Measurements from ENCODE around the gene HDAC9. TPM values are rescaled to one million over a fixed set of nuclear protein-coding genes. Genes with fewer than 3 reads are reported as not detected.
"Not testable (repeated sequence)": the region's sequence is repeated elsewhere in the genome, so short reads cannot be mapped to it uniquely, and the experiment has no call there.

The HDAC9 gene
- total RNA-seq, 2 experiments from 2014 or later, result 0.55 to 0.65 TPM

GRCh38 chr7:18974803-18975202 lies 479.3 kb downstream of the HDAC9 start:
- H3K4me1 Mint-ChIP-seq, result no peaks in the 10 kb centered on the region
- no peak overlapping the region for H3K27ac Mint-ChIP-seq
- no peak overlapping the region for H3K4me3 Mint-ChIP-seq
- ChIA-PET CTCF (no interaction called here), POLR2A (no interaction called here)
- peaks cover 13% of the 10 kb centered on the region for H3K9me3 Mint-ChIP-seq
- H3K36me3 Mint-ChIP-seq (ENCODE audit: low read depth), result no peaks in the 10 kb centered on the region
- H3K27me3 Mint-ChIP-seq, result no peaks in the 10 kb centered on the region
- DNase-seq, result no peak

- H3K4me3 Mint-ChIP-seq, result no peak overlapping the region
- DNase-seq, result no peak
- ChIA-PET CTCF (no interaction called here), POLR2A (no interaction called here)
- H3K9me3 Mint-ChIP-seq, result peaks cover 13% of the 10 kb centered on the region
- no peaks in the 10 kb centered on the region for H3K27me3 Mint-ChIP-seq
- no peak overlapping the region for H3K27ac Mint-ChIP-seq
- no peaks in the 10 kb centered on the region for H3K36me3 Mint-ChIP-seq (ENCODE audit: low read depth)
- no peaks in the 10 kb centered on the region for H3K4me1 Mint-ChIP-seq
Measured at GRCh38 chr7:18975276-18975675, 479.7 kb downstream of the HDAC9 start.

- H3K4me3 Mint-ChIP-seq, result no peak overlapping the region
- H3K27me3 Mint-ChIP-seq, result no peaks in the 10 kb centered on the region
- H3K9me3 Mint-ChIP-seq, result peaks cover 15% of the 10 kb centered on the region
- POLR2A ChIA-PET, result no interaction called here
- no peaks in the 10 kb centered on the region for H3K36me3 Mint-ChIP-seq (ENCODE audit: low read depth)
- no peaks in the 10 kb centered on the region for H3K4me1 Mint-ChIP-seq
- CTCF ChIA-PET, result no interaction called here
- no peak overlapping the region for H3K27ac Mint-ChIP-seq
- no peak for DNase-seq
Measured at GRCh38 chr7:18975689-18976280, 480.2 kb downstream of the HDAC9 start.

- Mint-ChIP-seq H3K4me3 (no peak overlapping the region), H3K9me3 (peaks cover 18% of the 10 kb centered on the region), H3K27me3 (no peaks in the 10 kb centered on the region), H3K36me3 (ENCODE audit: low read depth) (no peaks in the 10 kb centered on the region), H3K27ac (no peak overlapping the region), H3K4me1 (no peaks in the 10 kb centered on the region)
- DNase-seq, result no peak
- POLR2A ChIA-PET, result no interaction called here
- CTCF ChIA-PET, result no interaction called here
Measured at GRCh38 chr7:18976715-18977471, 481.3 kb downstream of the HDAC9 start.

GRCh38 chr7:18978108-18978495 lies 482.6 kb downstream of the HDAC9 start:
- CTCF ChIA-PET, result no interaction called here
- POLR2A ChIA-PET, result no interaction called here
- Mint-ChIP-seq H3K9me3 (peaks cover 20% of the 10 kb centered on the region), H3K27ac (no peak overlapping the region), H3K4me3 (no peak overlapping the region), H3K4me1 (no peaks in the 10 kb centered on the region), H3K27me3 (no peaks in the 10 kb centered on the region), H3K36me3 (ENCODE audit: low read depth) (no peaks in the 10 kb centered on the region)
- no peak for DNase-seq

GRCh38 chr7:18990700-18991099 lies 495.2 kb downstream of the HDAC9 start:
- POLR2A ChIA-PET; H3K9me3 Mint-ChIP-seq; H3K4me3 Mint-ChIP-seq; H3K27me3 Mint-ChIP-seq; H3K36me3 Mint-ChIP-seq (ENCODE audit: low read depth); H3K27ac Mint-ChIP-seq; CTCF ChIA-PET; DNase-seq; H3K4me1 Mint-ChIP-seq: not testable (repeated sequence)

- no peaks in the 10 kb centered on the region for H3K4me1 Mint-ChIP-seq
- POLR2A ChIA-PET, result no interaction called here
- no peak overlapping the region for H3K27ac Mint-ChIP-seq
- no peaks in the 10 kb centered on the region for H3K36me3 Mint-ChIP-seq (ENCODE audit: low read depth)
- H3K4me3 Mint-ChIP-seq, result no peak overlapping the region
- CTCF ChIA-PET, result no interaction called here
- DNase-seq, result no peak
- no peaks in the 10 kb centered on the region for H3K27me3 Mint-ChIP-seq
- H3K9me3 Mint-ChIP-seq, result peaks cover 3% of the 10 kb centered on the region
Measured at GRCh38 chr7:18993933-18994668, 498.6 kb downstream of the HDAC9 start.

- ChIA-PET POLR2A (no interaction called here), CTCF (no interaction called here)
- Mint-ChIP-seq H3K9me3 (peaks cover 3% of the 10 kb centered on the region), H3K4me3 (no peak overlapping the region), H3K27me3 (no peaks in the 10 kb centered on the region), H3K36me3 (ENCODE audit: low read depth) (no peaks in the 10 kb centered on the region), H3K4me1 (no peaks in the 10 kb centered on the region), H3K27ac (no peak overlapping the region)
- no peak for DNase-seq
Measured at GRCh38 chr7:18995270-18995671, 499.7 kb downstream of the HDAC9 start.

GRCh38 chr7:18995811-18996426 lies 500.4 kb downstream of the HDAC9 start:
- H3K27me3 Mint-ChIP-seq, result no peaks in the 10 kb centered on the region
- no peak for DNase-seq

GRCh38 chr7:18996583-18996982 lies 501.0 kb downstream of the HDAC9 start:
- H3K4me1 Mint-ChIP-seq, result no peaks in the 10 kb centered on the region
- ChIA-PET POLR2A (no interaction called here), CTCF (no interaction called here)
- H3K4me3 Mint-ChIP-seq, result no peak overlapping the region
- no peak for DNase-seq
- H3K27me3 Mint-ChIP-seq, result no peaks in the 10 kb centered on the region
- no peak overlapping the region for H3K27ac Mint-ChIP-seq
- no peaks in the 10 kb centered on the region for H3K36me3 Mint-ChIP-seq (ENCODE audit: low read depth)
- H3K9me3 Mint-ChIP-seq, result peaks cover 3% of the 10 kb centered on the region

More at GRCh38 chr7:18995811-18996426, 500.4 kb downstream of the HDAC9 start:
- Mint-ChIP-seq H3K4me3 (no peak overlapping the region), H3K36me3 (ENCODE audit: low read depth) (no peaks in the 10 kb centered on the region), H3K9me3 (peaks cover 3% of the 10 kb centered on the region), H3K4me1 (no peaks in the 10 kb centered on the region), H3K27ac (no peak overlapping the region)
- ChIA-PET CTCF (no interaction called here), POLR2A (no interaction called here)

GRCh38 chr7:18997477-18998150 lies 502.1 kb downstream of the HDAC9 start:
- ChIA-PET CTCF (no interaction called here), POLR2A (no interaction called here)
- Mint-ChIP-seq H3K4me1 (no peaks in the 10 kb centered on the region), H3K36me3 (ENCODE audit: low read depth) (no peaks in the 10 kb centered on the region), H3K9me3 (peaks cover 3% of the 10 kb centered on the region), H3K4me3 (no peak overlapping the region), H3K27me3 (no peaks in the 10 kb centered on the region), H3K27ac (no peak overlapping the region)
- DNase-seq, result no peak

GRCh38 chr7:19000410-19000809 lies 504.9 kb downstream of the HDAC9 start:
- ChIA-PET POLR2A (no interaction called here), CTCF (no interaction called here)
- Mint-ChIP-seq H3K4me3 (no peak overlapping the region), H3K4me1 (no peaks in the 10 kb centered on the region), H3K27ac (no peak overlapping the region), H3K27me3 (no peaks in the 10 kb centered on the region), H3K36me3 (ENCODE audit: low read depth) (no peaks in the 10 kb centered on the region), H3K9me3 (peaks cover 3% of the 10 kb centered on the region)
- no peak for DNase-seq

- CTCF ChIA-PET, result no interaction called here
- H3K36me3 Mint-ChIP-seq (ENCODE audit: low read depth), result no peaks in the 10 kb centered on the region
- no peak overlapping the region for H3K4me3 Mint-ChIP-seq
- H3K4me1 Mint-ChIP-seq, result no peaks in the 10 kb centered on the region
- POLR2A ChIA-PET, result no interaction called here
- no peaks in the 10 kb centered on the region for H3K27me3 Mint-ChIP-seq
- DNase-seq, result no peak
- peaks cover 1% of the 10 kb centered on the region for H3K9me3 Mint-ChIP-seq
- H3K27ac Mint-ChIP-seq, result no peak overlapping the region
Measured at GRCh38 chr7:19001854-19002253, 506.3 kb downstream of the HDAC9 start.
